Suprapubic skin (tissue), 4 donors: ENCODE data around the gene SOX6.
"Not testable (repeated sequence)": the region's sequence is repeated elsewhere in the genome, so short reads cannot be mapped to it uniquely, and the experiment has no call there.

Experiments used
- EP300 ChIP-seq: sonication (generic); formaldehyde crosslinking; IDR thresholded peaks from one replicate; pipeline ENCODE4 v1.6.1; 2017; ENCODE audit warnings: antibody characterized with exemption
- POLR2A ChIP-seq, 2 donors: fragments of 450-650 bp; IDR thresholded peaks; one replicate each; pipeline ENCODE4 v1.6.1; 2017; ENCODE audit warnings: antibody characterized with exemption in 2 of 2, mild to moderate bottlenecking in 2 of 2, moderate library complexity in 2 of 2
- POLR2AphosphoS5 ChIP-seq, 3 donors: sonication (generic); formaldehyde crosslinking; IDR thresholded peaks; one replicate each; pipeline ENCODE4 v1.6.1; 2017; ENCODE audit warnings: antibody characterized with exemption in 3 of 3
- TF ChIP-seq, protein P1 (sequence below), 2 donors: fragments of 200-600 bp in 1 of 2; fragments of 450-650 bp in 1 of 2; sonication (generic) in 1 of 2; IDR thresholded peaks; one replicate each; pipeline ENCODE4 v1.5.1; 2016 to 2019; ENCODE audit warnings: antibody characterized with exemption in 2 of 2, mild to moderate bottlenecking in 1 of 2, moderate library complexity in 1 of 2

DNA sequence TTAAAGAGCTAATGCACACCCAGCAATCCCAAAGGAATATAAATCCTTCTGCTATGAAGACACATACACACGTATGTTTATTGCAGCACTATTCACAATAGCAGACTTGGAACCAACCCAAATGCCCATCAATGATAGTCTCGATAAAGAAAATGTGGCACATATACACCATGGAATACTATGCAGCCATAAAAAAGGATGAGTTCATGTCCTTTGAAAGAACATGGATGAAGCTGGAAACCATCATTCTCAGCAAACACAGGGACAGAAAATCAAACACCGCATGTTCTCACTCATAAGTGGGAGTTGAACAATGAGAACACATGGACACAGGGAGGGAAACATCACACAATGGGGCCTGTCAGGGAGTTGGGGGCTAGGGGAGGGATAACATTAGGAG lies 19.3 kb upstream of the SOX6 start:
- not testable (repeated sequence) for TF ChIP-seq POLR2A (IDR thresholded peaks at IDR 0.05); EP300; POLR2AphosphoS5 (IDR thresholded peaks at IDR 0.05)
- TF ChIP-seq, protein P1, sequence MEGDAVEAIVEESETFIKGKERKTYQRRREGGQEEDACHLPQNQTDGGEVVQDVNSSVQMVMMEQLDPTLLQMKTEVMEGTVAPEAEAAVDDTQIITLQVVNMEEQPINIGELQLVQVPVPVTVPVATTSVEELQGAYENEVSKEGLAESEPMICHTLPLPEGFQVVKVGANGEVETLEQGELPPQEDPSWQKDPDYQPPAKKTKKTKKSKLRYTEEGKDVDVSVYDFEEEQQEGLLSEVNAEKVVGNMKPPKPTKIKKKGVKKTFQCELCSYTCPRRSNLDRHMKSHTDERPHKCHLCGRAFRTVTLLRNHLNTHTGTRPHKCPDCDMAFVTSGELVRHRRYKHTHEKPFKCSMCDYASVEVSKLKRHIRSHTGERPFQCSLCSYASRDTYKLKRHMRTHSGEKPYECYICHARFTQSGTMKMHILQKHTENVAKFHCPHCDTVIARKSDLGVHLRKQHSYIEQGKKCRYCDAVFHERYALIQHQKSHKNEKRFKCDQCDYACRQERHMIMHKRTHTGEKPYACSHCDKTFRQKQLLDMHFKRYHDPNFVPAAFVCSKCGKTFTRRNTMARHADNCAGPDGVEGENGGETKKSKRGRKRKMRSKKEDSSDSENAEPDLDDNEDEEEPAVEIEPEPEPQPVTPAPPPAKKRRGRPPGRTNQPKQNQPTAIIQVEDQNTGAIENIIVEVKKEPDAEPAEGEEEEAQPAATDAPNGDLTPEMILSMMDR (IDR thresholded peaks at IDR 0.05), result not testable (repeated sequence)
